A549 (cell line): ENCODE results near the gene DOK6. TPM values are rescaled to one million over a fixed set of nuclear protein-coding genes. Genes with fewer than 3 reads are reported as not detected.

ENCODE experiments used
- ATAC-seq, 2 experiments: fragments of 200-7000 bp in 1 of 2; fragments of >200 bp in 1 of 2; cut with Nextera tagmentation in 1 of 2; cut with Tn5 transposase in 1 of 2; 3 replicates each; pipeline versions ENCODE4 v1.8.0 to v1.9.1; 2018 to 2020; ENCODE audit warnings: mild to moderate bottlenecking in 1 of 2, moderate library complexity in 1 of 2
- CTCF ChIA-PET: fragments of 300-600 bp; sonication (Branson Sonifier 250); formaldehyde crosslinking; extraction: SDS; loops from one replicate; lab custom pipeline; 2021; ENCODE audit warnings: antibody characterized with exemption, inconsistent platforms; lab: Yijun Ruan, JAX
- POLR2A ChIA-PET: fragments of 350-600 bp; formaldehyde crosslinking; extraction: SDS; loops from one replicate; lab custom pipeline; 2021; ENCODE audit warnings: antibody characterized with exemption, inconsistent platforms; lab: Yijun Ruan, JAX
- DNase-seq, 2 experiments: peaks; one replicate each; pipeline versions ENCODE4 v3.0.0 to v3.0.0-alpha.2; 2011 to 2016; ENCODE audit warnings: low read depth in 1 of 2, low spot score in 1 of 2
- FAIRE-seq: peaks from 2 replicates; lab custom pipeline; 2011; peaks lifted over from hg19 to GRCh38; lab: Jason Lieb, UNC
- H3K27ac ChIP-seq, 2 experiments: fragments of >200 bp; sonication (Bioruptor Twin); formaldehyde crosslinking; 3 replicates each; pipeline ENCODE4 v1.5.1; 2016 to 2017
- H3K4me1 ChIP-seq: fragments of >200 bp; sonication (Bioruptor Twin); formaldehyde crosslinking; 3 replicates; pipeline ENCODE4 v1.6.1; 2016
- H3K4me2 ChIP-seq: fragments of >200 bp; sonication (Bioruptor Twin); formaldehyde crosslinking; 3 replicates; pipeline ENCODE4 v1.6.1; 2016
- H3K4me3 ChIP-seq: fragments of >200 bp; sonication (Bioruptor Twin); formaldehyde crosslinking; 3 replicates; pipeline ENCODE4 v1.5.1; 2016
- H3K9me3 ChIP-seq: fragments of >200 bp; sonication (Bioruptor Twin); formaldehyde crosslinking; 3 replicates; pipeline ENCODE4 v1.6.1; 2016
- FOSB ChIP-seq: fragments of 250-450 bp; sonication (Bioruptor Pico); IDR thresholded peaks from 2 replicates; pipeline ENCODE4 v1.5.0; 2020; ENCODE audit warnings: mild to moderate bottlenecking, moderate library complexity
- HEYL ChIP-seq: fragments of 250-450 bp; sonication (Bioruptor Pico); IDR thresholded peaks from 2 replicates; pipeline ENCODE4 v1.8.0; 2021; ENCODE audit warnings: mild to moderate bottlenecking, moderate library complexity
- HOXA7 ChIP-seq: fragments of 250-450 bp; sonication (Bioruptor Pico); IDR thresholded peaks from 2 replicates; pipeline ENCODE4 v1.5.0; 2020; ENCODE audit warnings: mild to moderate bottlenecking, moderate library complexity
- HOXB13 ChIP-seq: fragments of 250-450 bp; sonication (Bioruptor Pico); IDR thresholded peaks from 2 replicates; pipeline ENCODE4 v1.5.0; 2020; ENCODE audit warnings: low read depth, mild to moderate bottlenecking, moderate library complexity
- JUNB ChIP-seq: fragments of >200 bp; sonication (Bioruptor Twin); formaldehyde crosslinking; IDR thresholded peaks from 2 replicates; pipeline ENCODE4 v1.6.1; 2016
- KDM1A ChIP-seq: fragments of 200-600 bp; sonication (generic); IDR thresholded peaks from 2 replicates; pipeline ENCODE4 v1.6.1; 2016; ENCODE audit warnings: low read depth, mild to moderate bottlenecking
- MAZ ChIP-seq: fragments of 150-350 bp; IDR thresholded peaks from 2 replicates; pipeline ENCODE4 v1.6.1; 2014; ENCODE audit warnings: antibody characterized with exemption, low read depth, low read length, borderline replicate concordance
- NPAS2 ChIP-seq: fragments of 250-450 bp; sonication (Bioruptor Pico); IDR thresholded peaks from 2 replicates; pipeline ENCODE4 v1.8.0; 2022; ENCODE audit warnings: mild to moderate bottlenecking, moderate library complexity, borderline replicate concordance
- NR3C1 ChIP-seq: fragments of >200 bp; sonication (Bioruptor Twin); formaldehyde crosslinking; IDR thresholded peaks from 3 replicates; pipeline ENCODE4 v1.6.1; 2017
- POLR2AphosphoS2 ChIP-seq: conservative IDR thresholded peaks from 2 replicates; pipeline ENCODE4 v1.6.1; 2012; ENCODE audit warnings: low read length, improper control_type of control experiment, inconsistent platforms
- RAD21 ChIP-seq, 2 experiments: fragments of >200 bp in 1 of 2; sonication (Bioruptor Twin) in 1 of 2; formaldehyde crosslinking in 1 of 2; IDR thresholded peaks in 1 of 2; conservative IDR thresholded peaks in 1 of 2; 2 replicates in 1 of 2; 3 replicates in 1 of 2; pipeline ENCODE4 v1.6.1; 2012 to 2018; ENCODE audit warnings: inconsistent platforms in 1 of 2
- RCOR1 ChIP-seq: fragments of 150-350 bp; IDR thresholded peaks from 2 replicates; pipeline ENCODE4 v1.6.1; 2014; ENCODE audit warnings: antibody characterized with exemption, low read length, low read depth
- RNF2 ChIP-seq: fragments of 200-600 bp; sonication (generic); IDR thresholded peaks from 2 replicates; pipeline ENCODE4 v1.6.1; 2016; ENCODE audit warnings: low read depth, mild to moderate bottlenecking, antibody characterized with exemption, moderate library complexity, borderline replicate concordance
- TP53 ChIP-seq: fragments of 250-450 bp; sonication (Bioruptor Pico); IDR thresholded peaks from 2 replicates; pipeline ENCODE4 v1.5.0; 2021; ENCODE audit warnings: mild to moderate bottlenecking, moderate library complexity
- ZC3H11A ChIP-seq: fragments of 450-650 bp; IDR thresholded peaks from 2 replicates; pipeline ENCODE4 v1.6.1; 2014; ENCODE audit warnings: antibody characterized with exemption, mild to moderate bottlenecking
- ZNF302 ChIP-seq: fragments of 250-450 bp; sonication (Bioruptor Pico); IDR thresholded peaks from 2 replicates; pipeline ENCODE4 v1.9.0; 2021; ENCODE audit warnings: inconsistent platforms, mild to moderate bottlenecking, moderate library complexity
- WGBS: methylation state at CpG from one replicate; pipeline ENCODE4 v1.1.6; 2017; ENCODE audit errors: missing lambda C conversion rate; 5-methylcytosine and 5-hydroxymethylcytosine counted together
- polyA plus RNA-seq, 4 experiments: library from polyadenylated mRNA; depleted of rRNA in 3 of 4; stranded (reverse); fragments of >200 nt; fragmentation: RNase III in 1 of 4; extraction: RNeasy Plus Mini Kit Qiagen cat#74134 plus additional on column Dnase treatment in 1 of 4; gene quantifications; 2 replicates in 3 of 4; 3 replicates in 1 of 4; pipeline ENCODE4 v1.2.3, GENCODE V29; 2011 to 2017
- TF ChIP-seq, protein P1 (sequence below): fragments of 450-650 bp; IDR thresholded peaks from 2 replicates; pipeline ENCODE4 v1.6.1; 2014; ENCODE audit warnings: antibody characterized with exemption
- TF ChIP-seq, protein P2 (sequence below): fragments of >200 bp; sonication (Bioruptor Twin); formaldehyde crosslinking; IDR thresholded peaks from 3 replicates; pipeline ENCODE4 v1.6.1; 2016
- TF ChIP-seq, protein P3 (sequence below): fragments of 250-450 bp; sonication (Bioruptor Pico); IDR thresholded peaks from 2 replicates; pipeline ENCODE4 v1.5.0; 2021; ENCODE audit warnings: mild to moderate bottlenecking, moderate library complexity, borderline replicate concordance
- TF ChIP-seq, protein P4 (sequence below): fragments of 250-450 bp; sonication (Bioruptor Pico); IDR thresholded peaks from 2 replicates; pipeline ENCODE4 v1.5.0; 2020; ENCODE audit warnings: low read depth, mild to moderate bottlenecking, moderate library complexity
- TF ChIP-seq, protein P5 (sequence below): fragments of 200-600 bp; sonication (generic); IDR thresholded peaks from 2 replicates; pipeline ENCODE4 v1.6.1; 2016; ENCODE audit warnings: antibody characterized with exemption, mild to moderate bottlenecking, moderate library complexity
- TF ChIP-seq, protein P6 (sequence below): IDR thresholded peaks from 2 replicates; pipeline ENCODE4 v1.6.1; 2012

The DOK6 gene
- polyA plus RNA-seq, 2 of the 4 experiments (the other 2 are of a cell fraction) = not detected

DNA sequence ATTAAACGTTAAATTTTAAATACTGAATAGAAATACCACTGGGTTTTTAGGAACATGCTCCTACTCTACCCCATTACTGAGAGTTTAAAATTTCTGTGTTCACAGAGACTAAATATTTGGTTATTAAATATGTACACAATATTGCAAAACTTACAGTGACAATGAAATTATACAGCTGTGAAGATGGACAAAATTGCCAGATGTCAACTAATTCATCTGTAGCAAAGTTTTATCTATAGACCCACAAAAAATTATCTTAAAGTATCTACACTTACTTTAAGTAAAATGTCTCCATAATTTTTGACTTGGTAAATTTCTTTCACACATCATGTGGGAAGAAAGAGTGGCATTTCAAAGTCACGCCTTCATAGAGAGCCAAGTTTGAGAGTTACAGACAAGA lies 333.8 kb downstream of the DOK6 start:
- H3K27ac ChIP-seq = no peak overlapping the region
- FAIRE-seq (no peak), ATAC-seq (no peak), DNase-seq (no peak)
- no peaks in the 10 kb centered on the region for H3K9me3 ChIP-seq
- H3K4me2 ChIP-seq = no peak overlapping the region
- ChIA-PET POLR2A (no interaction called here), CTCF (no interaction called here)
- H3K4me1 ChIP-seq = no peaks in the 10 kb centered on the region
- TF ChIP-seq HOXB13 (CRISPR knock-in tag) (no peak), POLR2AphosphoS2 (no peak), TP53 (no peak), ZNF302 (CRISPR knock-in tag) (no peak), NR3C1 (no peak), JUNB (no peak)
- TF ChIP-seq, protein P1, sequence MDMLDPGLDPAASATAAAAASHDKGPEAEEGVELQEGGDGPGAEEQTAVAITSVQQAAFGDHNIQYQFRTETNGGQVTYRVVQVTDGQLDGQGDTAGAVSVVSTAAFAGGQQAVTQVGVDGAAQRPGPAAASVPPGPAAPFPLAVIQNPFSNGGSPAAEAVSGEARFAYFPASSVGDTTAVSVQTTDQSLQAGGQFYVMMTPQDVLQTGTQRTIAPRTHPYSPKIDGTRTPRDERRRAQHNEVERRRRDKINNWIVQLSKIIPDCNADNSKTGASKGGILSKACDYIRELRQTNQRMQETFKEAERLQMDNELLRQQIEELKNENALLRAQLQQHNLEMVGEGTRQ = no peak
- TF ChIP-seq, protein P2, sequence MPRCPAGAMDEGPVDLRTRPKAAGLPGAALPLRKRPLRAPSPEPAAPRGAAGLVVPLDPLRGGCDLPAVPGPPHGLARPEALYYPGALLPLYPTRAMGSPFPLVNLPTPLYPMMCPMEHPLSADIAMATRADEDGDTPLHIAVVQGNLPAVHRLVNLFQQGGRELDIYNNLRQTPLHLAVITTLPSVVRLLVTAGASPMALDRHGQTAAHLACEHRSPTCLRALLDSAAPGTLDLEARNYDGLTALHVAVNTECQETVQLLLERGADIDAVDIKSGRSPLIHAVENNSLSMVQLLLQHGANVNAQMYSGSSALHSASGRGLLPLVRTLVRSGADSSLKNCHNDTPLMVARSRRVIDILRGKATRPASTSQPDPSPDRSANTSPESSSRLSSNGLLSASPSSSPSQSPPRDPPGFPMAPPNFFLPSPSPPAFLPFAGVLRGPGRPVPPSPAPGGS = no peak
- no peak overlapping the region for H3K4me3 ChIP-seq
- WGBS = 24% methylated on average over 2 of the region's 2 CpGs

DNA sequence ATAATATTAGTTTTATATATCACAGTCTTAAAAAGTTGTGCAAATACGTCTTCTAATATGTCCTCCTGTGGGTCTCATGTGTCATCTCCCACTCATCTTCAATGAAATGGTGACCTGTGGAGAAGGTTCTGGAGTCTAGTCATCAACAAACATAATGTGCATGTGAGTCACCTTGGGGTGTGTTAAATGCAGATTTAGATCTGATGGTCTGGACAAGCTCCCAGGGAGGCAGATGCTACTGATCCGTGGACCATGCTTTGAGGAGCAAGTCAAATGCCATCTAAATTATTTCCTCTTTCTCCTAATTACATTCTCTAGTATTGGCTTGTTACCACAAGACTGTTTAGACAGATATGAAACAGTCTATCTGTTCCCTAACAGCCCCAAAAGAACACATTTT lies 336.0 kb downstream of the DOK6 start:
- CTCF ChIA-PET = no interaction called here

More for the DNA sequence above, 336.0 kb downstream of the DOK6 start:
- POLR2A ChIA-PET = no interaction called here
- Histone ChIP-seq H3K9me3 (no peaks in the 10 kb centered on the region), H3K4me2 (no peak overlapping the region), H3K27ac (no peak overlapping the region), H3K4me1 (no peaks in the 10 kb centered on the region), H3K4me3 (no peak overlapping the region)
- ATAC-seq (no peak), FAIRE-seq (no peak), DNase-seq (no peak)
- WGBS = 62% methylated on average over 2 of the region's 2 CpGs
- TF ChIP-seq, protein P1 = no peak
- TF ChIP-seq POLR2AphosphoS2 (no peak), MAZ (no peak), RAD21 (conservative IDR thresholded peaks at IDR 0.05 in 1 of 2, IDR thresholded peaks at IDR 0.05 in 1 of 2) (no peak), KDM1A (no peak), FOSB (CRISPR knock-in tag) (no peak), NPAS2 (CRISPR knock-in tag) (no peak), RCOR1 (no peak), HEYL (CRISPR knock-in tag) (no peak), ZC3H11A (no peak), HOXA7 (CRISPR knock-in tag) (no peak), RNF2 (no peak)
- TF ChIP-seq, protein P3, sequence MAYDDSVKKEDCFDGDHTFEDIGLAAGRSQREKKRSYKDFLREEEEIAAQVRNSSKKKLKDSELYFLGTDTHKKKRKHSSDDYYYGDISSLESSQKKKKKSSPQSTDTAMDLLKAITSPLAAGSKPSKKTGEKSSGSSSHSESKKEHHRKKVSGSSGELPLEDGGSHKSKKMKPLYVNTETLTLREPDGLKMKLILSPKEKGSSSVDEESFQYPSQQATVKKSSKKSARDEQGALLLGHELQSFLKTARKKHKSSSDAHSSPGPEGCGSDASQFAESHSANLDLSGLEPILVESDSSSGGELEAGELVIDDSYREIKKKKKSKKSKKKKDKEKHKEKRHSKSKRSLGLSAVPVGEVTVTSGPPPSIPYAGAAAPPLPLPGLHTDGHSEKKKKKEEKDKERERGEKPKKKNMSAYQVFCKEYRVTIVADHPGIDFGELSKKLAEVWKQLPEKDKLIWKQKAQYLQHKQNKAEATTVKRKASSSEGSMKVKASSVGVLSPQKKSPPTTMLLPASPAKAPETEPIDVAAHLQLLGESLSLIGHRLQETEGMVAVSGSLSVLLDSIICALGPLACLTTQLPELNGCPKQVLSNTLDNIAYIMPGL (CRISPR knock-in tag) = no peak
- TF ChIP-seq, protein P4, sequence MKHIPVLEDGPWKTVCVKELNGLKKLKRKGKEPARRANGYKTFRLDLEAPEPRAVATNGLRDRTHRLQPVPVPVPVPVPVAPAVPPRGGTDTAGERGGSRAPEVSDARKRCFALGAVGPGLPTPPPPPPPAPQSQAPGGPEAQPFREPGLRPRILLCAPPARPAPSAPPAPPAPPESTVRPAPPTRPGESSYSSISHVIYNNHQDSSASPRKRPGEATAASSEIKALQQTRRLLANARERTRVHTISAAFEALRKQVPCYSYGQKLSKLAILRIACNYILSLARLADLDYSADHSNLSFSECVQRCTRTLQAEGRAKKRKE (CRISPR knock-in tag) = no peak
- TF ChIP-seq, protein P5, sequence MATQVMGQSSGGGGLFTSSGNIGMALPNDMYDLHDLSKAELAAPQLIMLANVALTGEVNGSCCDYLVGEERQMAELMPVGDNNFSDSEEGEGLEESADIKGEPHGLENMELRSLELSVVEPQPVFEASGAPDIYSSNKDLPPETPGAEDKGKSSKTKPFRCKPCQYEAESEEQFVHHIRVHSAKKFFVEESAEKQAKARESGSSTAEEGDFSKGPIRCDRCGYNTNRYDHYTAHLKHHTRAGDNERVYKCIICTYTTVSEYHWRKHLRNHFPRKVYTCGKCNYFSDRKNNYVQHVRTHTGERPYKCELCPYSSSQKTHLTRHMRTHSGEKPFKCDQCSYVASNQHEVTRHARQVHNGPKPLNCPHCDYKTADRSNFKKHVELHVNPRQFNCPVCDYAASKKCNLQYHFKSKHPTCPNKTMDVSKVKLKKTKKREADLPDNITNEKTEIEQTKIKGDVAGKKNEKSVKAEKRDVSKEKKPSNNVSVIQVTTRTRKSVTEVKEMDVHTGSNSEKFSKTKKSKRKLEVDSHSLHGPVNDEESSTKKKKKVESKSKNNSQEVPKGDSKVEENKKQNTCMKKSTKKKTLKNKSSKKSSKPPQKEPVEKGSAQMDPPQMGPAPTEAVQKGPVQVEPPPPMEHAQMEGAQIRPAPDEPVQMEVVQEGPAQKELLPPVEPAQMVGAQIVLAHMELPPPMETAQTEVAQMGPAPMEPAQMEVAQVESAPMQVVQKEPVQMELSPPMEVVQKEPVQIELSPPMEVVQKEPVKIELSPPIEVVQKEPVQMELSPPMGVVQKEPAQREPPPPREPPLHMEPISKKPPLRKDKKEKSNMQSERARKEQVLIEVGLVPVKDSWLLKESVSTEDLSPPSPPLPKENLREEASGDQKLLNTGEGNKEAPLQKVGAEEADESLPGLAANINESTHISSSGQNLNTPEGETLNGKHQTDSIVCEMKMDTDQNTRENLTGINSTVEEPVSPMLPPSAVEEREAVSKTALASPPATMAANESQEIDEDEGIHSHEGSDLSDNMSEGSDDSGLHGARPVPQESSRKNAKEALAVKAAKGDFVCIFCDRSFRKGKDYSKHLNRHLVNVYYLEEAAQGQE = no peak
- TF ChIP-seq, protein P6, sequence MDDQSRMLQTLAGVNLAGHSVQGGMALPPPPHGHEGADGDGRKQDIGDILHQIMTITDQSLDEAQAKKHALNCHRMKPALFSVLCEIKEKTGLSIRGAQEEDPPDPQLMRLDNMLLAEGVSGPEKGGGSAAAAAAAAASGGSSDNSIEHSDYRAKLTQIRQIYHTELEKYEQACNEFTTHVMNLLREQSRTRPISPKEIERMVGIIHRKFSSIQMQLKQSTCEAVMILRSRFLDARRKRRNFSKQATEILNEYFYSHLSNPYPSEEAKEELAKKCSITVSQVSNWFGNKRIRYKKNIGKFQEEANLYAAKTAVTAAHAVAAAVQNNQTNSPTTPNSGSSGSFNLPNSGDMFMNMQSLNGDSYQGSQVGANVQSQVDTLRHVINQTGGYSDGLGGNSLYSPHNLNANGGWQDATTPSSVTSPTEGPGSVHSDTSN = no peak
